SK-N-SH (cell line): ENCODE results near the gene C11orf71. TPM values are rescaled to one million over a fixed set of nuclear protein-coding genes. Genes with fewer than 3 reads are reported as not detected.

Source experiments
- CTCF ChIA-PET: fragments of 300-600, 350-600 bp; formaldehyde crosslinking; extraction: SDS; loops from one replicate; lab custom pipeline; 2021; lab: Yijun Ruan, JAX
- POLR2A ChIA-PET: fragments of 350-600 bp; sonication (Branson Sonifier 250); formaldehyde crosslinking; extraction: SDS; loops from one replicate; lab custom pipeline; 2020; ENCODE audit warnings: antibody characterized with exemption, inconsistent platforms; lab: Yijun Ruan, JAX
- DNase-seq: peaks from one replicate; pipeline ENCODE4 v3.0.0; 2012
- H2AFZ ChIP-seq: fragments of 200-600 bp; sonication (generic); 2 replicates; pipeline ENCODE4 v1.8.1; 2016; ENCODE audit warnings: antibody characterized with exemption, mild to moderate bottlenecking, low read depth
- H3F3A ChIP-seq: fragments of 200-600 bp; sonication (generic); replicated peaks from 2 replicates; pipeline ENCODE3; 2016; ENCODE audit warnings: antibody characterized with exemption, mild to moderate bottlenecking; ENCODE audit not compliant: insufficient read depth
- H3K27ac ChIP-seq, 2 experiments: fragments of 200-500 bp in 1 of 2; fragments of 200-600 bp in 1 of 2; sonication (Bioruptor generic) in 1 of 2; sonication (generic), shearing (Covaris generic) in 1 of 2; 2 replicates each; pipeline versions ENCODE4 v1.5.1 to v1.6.1; 2014 to 2016; ENCODE audit warnings: low read depth in 2 of 2, inconsistent platforms in 1 of 2, low read length in 1 of 2, mild to moderate bottlenecking in 1 of 2, mixed read lengths in 1 of 2
- H3K27me3 ChIP-seq: fragments of 200-600 bp; sonication (generic), shearing (Covaris generic); 2 replicates; pipeline ENCODE4 v1.6.1; 2016; ENCODE audit warnings: mixed run types; ENCODE audit not compliant: insufficient read depth
- H3K36me3 ChIP-seq, 2 experiments: fragments of 200-500 bp in 1 of 2; fragments of 200-600 bp in 1 of 2; sonication (Bioruptor generic) in 1 of 2; sonication (generic) in 1 of 2; replicated peaks in 1 of 2; 2 replicates each; pipeline versions ENCODE3 to v1.5.1; 2014 to 2016; ENCODE audit warnings: low read length in 1 of 2, mild to moderate bottlenecking in 1 of 2; ENCODE audit not compliant: insufficient read depth in 2 of 2, control insufficient read depth in 1 of 2
- H3K4me1 ChIP-seq, 2 experiments: fragments of 200-500 bp in 1 of 2; fragments of 200-600 bp in 1 of 2; sonication (Bioruptor generic) in 1 of 2; sonication (generic), shearing (Covaris generic) in 1 of 2; 2 replicates each; pipeline versions ENCODE4 v1.5.1 to v1.6.1; 2014 to 2016; ENCODE audit warnings: low read depth in 1 of 2, low read length in 1 of 2, mixed run types in 1 of 2; ENCODE audit not compliant: insufficient read depth in 2 of 2, control insufficient read depth in 1 of 2
- H3K4me2 ChIP-seq: fragments of 200-600 bp; sonication (generic), shearing (Covaris generic); 2 replicates; pipeline ENCODE4 v1.6.1; 2017; ENCODE audit warnings: mixed run types
- H3K4me3 ChIP-seq, 2 experiments: fragments of 200-500 bp in 1 of 2; fragments of 200-600 bp in 1 of 2; sonication (Bioruptor generic) in 1 of 2; sonication (generic), shearing (Covaris generic) in 1 of 2; 2 replicates each; pipeline versions ENCODE4 v1.5.1 to v1.8.1; 2014 to 2016; ENCODE audit warnings: low read depth in 2 of 2, inconsistent platforms in 1 of 2, low read length in 1 of 2, mild to moderate bottlenecking in 1 of 2, mixed read lengths in 1 of 2, moderate library complexity in 1 of 2
- H3K79me2 ChIP-seq: fragments of 200-600 bp; sonication (generic); 2 replicates; pipeline ENCODE4 v1.8.1; 2017; ENCODE audit warnings: mild to moderate bottlenecking; ENCODE audit not compliant: insufficient read depth
- H3K9ac ChIP-seq: fragments of 200-600 bp; sonication (generic); 2 replicates; pipeline ENCODE4 v1.6.1; 2017; ENCODE audit warnings: mixed run types
- H3K9me2 ChIP-seq: fragments of 200-600 bp; sonication (generic); 2 replicates; pipeline ENCODE4 v1.6.1; 2017; ENCODE audit warnings: mixed run types
- H3K9me3 ChIP-seq: fragments of 200-600 bp; sonication (generic); 2 replicates; pipeline ENCODE4 v1.6.1; 2017; ENCODE audit warnings: mixed run types, mild to moderate bottlenecking, moderate library complexity
- H4K20me1 ChIP-seq: fragments of 200-600 bp; sonication (generic); 2 replicates; pipeline ENCODE4 v1.6.1; 2017; ENCODE audit warnings: mild to moderate bottlenecking, mixed run types; ENCODE audit not compliant: insufficient read depth
- CHD2 ChIP-seq: fragments of 150-350 bp; IDR thresholded peaks from 2 replicates; pipeline ENCODE4 v1.6.1; 2018; ENCODE audit warnings: low read length; ENCODE audit not compliant: partially characterized antibody
- EP300 ChIP-seq, 2 experiments: IDR thresholded peaks; 2 replicates each; pipeline versions ENCODE4 v1.4.0 to v1.6.1; 2012; ENCODE audit warnings: borderline replicate concordance in 1 of 2, low read depth in 1 of 2, low read length in 1 of 2
- GABPA ChIP-seq: IDR thresholded peaks from 2 replicates; pipeline ENCODE4 v1.4.0; 2012; ENCODE audit warnings: low read depth, mild to moderate bottlenecking
- JUND ChIP-seq: IDR thresholded peaks from 2 replicates; pipeline ENCODE4 v1.4.0; 2012
- MXI1 ChIP-seq: IDR thresholded peaks from 2 replicates; pipeline ENCODE4 v1.6.1; 2012; ENCODE audit warnings: mild to moderate bottlenecking, low read depth, low read length, improper control_type of control experiment
- NRF1 ChIP-seq: IDR thresholded peaks from 2 replicates; pipeline ENCODE4 v1.6.1; 2012; ENCODE audit warnings: low read depth, mild to moderate bottlenecking, low read length
- POLR2AphosphoS5 ChIP-seq: IDR thresholded peaks from 2 replicates; pipeline ENCODE4 v1.6.1; 2012; ENCODE audit warnings: low read depth, low read length
- RAD21 ChIP-seq: IDR thresholded peaks from 2 replicates; pipeline ENCODE4 v1.6.1; 2012; ENCODE audit warnings: mild to moderate bottlenecking, low read length
- RCOR1 ChIP-seq: fragments of 150-350 bp; IDR thresholded peaks from 2 replicates; pipeline ENCODE4 v1.6.1; 2017; ENCODE audit warnings: antibody characterized with exemption, low read length
- RXRA ChIP-seq: IDR thresholded peaks from 2 replicates; pipeline ENCODE4 v1.4.0; 2012; ENCODE audit warnings: low read depth, mild to moderate bottlenecking, borderline replicate concordance
- SIN3A ChIP-seq: IDR thresholded peaks from 2 replicates; pipeline ENCODE4 v1.6.1; 2012; ENCODE audit warnings: low read depth, mild to moderate bottlenecking, low read length, moderate library complexity, borderline replicate concordance
- SMC3 ChIP-seq: IDR thresholded peaks from 2 replicates; pipeline ENCODE4 v1.6.1; 2012; ENCODE audit warnings: low read depth, low read length, improper control_type of control experiment
- TAF1 ChIP-seq: IDR thresholded peaks from 2 replicates; pipeline ENCODE4 v1.6.1; 2012; ENCODE audit warnings: low read depth, mild to moderate bottlenecking, low read length, moderate library complexity, borderline replicate concordance
- TCF12 ChIP-seq: IDR thresholded peaks from 2 replicates; pipeline ENCODE4 v1.4.0; 2012
- TEAD4 ChIP-seq: IDR thresholded peaks from 2 replicates; pipeline ENCODE4 v1.4.0; 2012; ENCODE audit warnings: mild to moderate bottlenecking, borderline replicate concordance; ENCODE audit not compliant: insufficient read depth
- YY1 ChIP-seq: IDR thresholded peaks from 2 replicates; pipeline ENCODE4 v1.4.0; 2012; ENCODE audit warnings: low read depth, mild to moderate bottlenecking
- WGBS: methylation state at CpG from one replicate; pipeline ENCODE4 v1.1.6; 2017; ENCODE audit warnings: low lambda C conversion rate; 5-methylcytosine and 5-hydroxymethylcytosine counted together
- polyA plus RNA-seq, 3 experiments: library from polyadenylated mRNA; depleted of rRNA; stranded (reverse); fragments of >200 nt; gene quantifications; 2 replicates each; pipeline ENCODE4 v1.2.3, GENCODE V29; 2012
- TF ChIP-seq, protein P1 (sequence below): IDR thresholded peaks from 2 replicates; pipeline ENCODE4 v1.6.1; 2012; ENCODE audit warnings: mild to moderate bottlenecking, low read depth, low read length, moderate library complexity
- TF ChIP-seq, protein P2 (sequence below): fragments of 150-350 bp; IDR thresholded peaks from 2 replicates; pipeline ENCODE4 v1.6.1; 2017; ENCODE audit warnings: antibody characterized with exemption, low read length, low read depth, borderline replicate concordance
- TF ChIP-seq, protein P3 (sequence below): fragments of 200-600 bp; sonication (generic); IDR thresholded peaks from 2 replicates; pipeline ENCODE4 v1.6.1; 2017; ENCODE audit warnings: antibody characterized with exemption, mild to moderate bottlenecking, moderate library complexity
- TF ChIP-seq, protein P4 (sequence below): fragments of 150-350 bp; IDR thresholded peaks from 2 replicates; pipeline ENCODE4 v1.6.1; 2016; ENCODE audit warnings: mild to moderate bottlenecking, low read depth, low read length
- TF ChIP-seq, protein P5 (sequence below): IDR thresholded peaks from 2 replicates; pipeline ENCODE4 v1.4.0; 2012; ENCODE audit warnings: low read depth
- TF ChIP-seq, protein P6 (sequence below): IDR thresholded peaks from 2 replicates; pipeline ENCODE4 v1.4.0; 2012; ENCODE audit warnings: low read depth, borderline replicate concordance

Gene C11orf71
- polyA plus RNA-seq, 1 of the 3 experiments (the other 2 are of a cell fraction), result 7.8 TPM

DNA sequence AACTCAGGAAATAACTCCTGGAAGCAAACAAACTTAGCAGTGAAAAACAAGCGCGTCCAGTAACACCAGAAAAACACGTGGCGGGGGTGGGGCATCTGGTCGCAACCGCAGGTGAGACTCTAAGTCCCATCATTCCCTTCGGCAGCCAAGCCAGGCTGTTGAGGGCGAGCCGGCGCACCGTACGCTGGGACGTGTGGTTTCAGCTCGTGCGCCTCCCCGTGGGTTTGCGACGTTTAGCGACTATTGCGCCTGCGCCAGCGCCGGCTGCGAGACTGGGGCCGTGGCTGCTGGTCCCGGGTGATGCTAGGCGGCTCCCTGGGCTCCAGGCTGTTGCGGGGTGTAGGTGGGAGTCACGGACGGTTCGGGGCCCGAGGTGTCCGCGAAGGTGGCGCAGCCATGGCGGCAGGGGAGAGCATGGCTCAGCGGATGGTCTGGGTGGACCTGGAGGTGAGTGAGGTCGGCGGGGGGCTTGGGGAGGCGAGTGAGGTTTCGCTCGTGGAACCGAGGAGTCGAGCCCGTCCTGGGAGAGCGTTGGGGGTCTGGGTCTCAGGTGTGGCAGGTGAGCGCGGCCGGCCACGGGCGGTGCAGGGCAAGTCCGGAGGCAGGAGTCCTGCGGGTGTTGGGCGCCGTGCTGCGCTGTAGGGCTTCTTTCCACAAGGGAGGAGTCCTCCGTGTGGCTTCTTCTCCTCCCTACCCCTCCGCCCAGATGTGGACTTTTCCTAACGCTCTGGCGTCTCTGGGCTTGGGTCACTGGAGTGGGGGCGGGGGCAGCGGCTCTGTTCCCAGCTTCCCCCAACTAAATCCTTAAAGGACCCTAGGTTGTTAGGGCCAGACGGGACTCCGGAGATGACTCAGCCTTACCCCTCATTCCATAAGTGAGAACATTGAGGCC, 39.2 kb upstream of the C11orf71 start, which contains the start of gene REXO2 (continued):
- TF ChIP-seq, protein P1, sequence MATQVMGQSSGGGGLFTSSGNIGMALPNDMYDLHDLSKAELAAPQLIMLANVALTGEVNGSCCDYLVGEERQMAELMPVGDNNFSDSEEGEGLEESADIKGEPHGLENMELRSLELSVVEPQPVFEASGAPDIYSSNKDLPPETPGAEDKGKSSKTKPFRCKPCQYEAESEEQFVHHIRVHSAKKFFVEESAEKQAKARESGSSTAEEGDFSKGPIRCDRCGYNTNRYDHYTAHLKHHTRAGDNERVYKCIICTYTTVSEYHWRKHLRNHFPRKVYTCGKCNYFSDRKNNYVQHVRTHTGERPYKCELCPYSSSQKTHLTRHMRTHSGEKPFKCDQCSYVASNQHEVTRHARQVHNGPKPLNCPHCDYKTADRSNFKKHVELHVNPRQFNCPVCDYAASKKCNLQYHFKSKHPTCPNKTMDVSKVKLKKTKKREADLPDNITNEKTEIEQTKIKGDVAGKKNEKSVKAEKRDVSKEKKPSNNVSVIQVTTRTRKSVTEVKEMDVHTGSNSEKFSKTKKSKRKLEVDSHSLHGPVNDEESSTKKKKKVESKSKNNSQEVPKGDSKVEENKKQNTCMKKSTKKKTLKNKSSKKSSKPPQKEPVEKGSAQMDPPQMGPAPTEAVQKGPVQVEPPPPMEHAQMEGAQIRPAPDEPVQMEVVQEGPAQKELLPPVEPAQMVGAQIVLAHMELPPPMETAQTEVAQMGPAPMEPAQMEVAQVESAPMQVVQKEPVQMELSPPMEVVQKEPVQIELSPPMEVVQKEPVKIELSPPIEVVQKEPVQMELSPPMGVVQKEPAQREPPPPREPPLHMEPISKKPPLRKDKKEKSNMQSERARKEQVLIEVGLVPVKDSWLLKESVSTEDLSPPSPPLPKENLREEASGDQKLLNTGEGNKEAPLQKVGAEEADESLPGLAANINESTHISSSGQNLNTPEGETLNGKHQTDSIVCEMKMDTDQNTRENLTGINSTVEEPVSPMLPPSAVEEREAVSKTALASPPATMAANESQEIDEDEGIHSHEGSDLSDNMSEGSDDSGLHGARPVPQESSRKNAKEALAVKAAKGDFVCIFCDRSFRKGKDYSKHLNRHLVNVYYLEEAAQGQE, result no peak
- TF ChIP-seq, protein P2, sequence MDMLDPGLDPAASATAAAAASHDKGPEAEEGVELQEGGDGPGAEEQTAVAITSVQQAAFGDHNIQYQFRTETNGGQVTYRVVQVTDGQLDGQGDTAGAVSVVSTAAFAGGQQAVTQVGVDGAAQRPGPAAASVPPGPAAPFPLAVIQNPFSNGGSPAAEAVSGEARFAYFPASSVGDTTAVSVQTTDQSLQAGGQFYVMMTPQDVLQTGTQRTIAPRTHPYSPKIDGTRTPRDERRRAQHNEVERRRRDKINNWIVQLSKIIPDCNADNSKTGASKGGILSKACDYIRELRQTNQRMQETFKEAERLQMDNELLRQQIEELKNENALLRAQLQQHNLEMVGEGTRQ, result no peak

DNA sequence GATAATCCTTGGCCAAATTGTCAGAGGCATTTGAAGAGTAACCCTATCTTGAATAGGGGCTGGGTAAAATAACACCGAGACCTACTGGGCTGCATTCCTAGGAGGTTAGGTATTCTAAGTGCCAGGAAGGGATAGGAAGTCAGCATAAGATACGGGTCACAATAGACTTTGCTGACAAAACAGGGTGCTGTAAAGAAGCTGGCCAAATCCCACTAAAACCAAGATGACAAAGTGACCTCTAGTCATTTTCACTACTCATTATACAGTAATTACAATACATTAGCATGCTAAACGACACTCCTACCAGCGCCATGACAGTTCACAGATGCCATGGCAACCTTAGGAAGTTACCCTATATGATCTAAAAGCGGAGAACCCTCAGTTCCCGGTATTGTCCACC, 38.0 kb upstream of the C11orf71 start:
- DNase-seq, result no peak
- POLR2A ChIA-PET, result no interaction called here
- no peak overlapping the region for H3K4me3 ChIP-seq
- H3K4me2 ChIP-seq, result peak overlapping the region; percentile 86
- H3K9me2 ChIP-seq, result no peaks in the 10 kb centered on the region
- CTCF ChIA-PET, result no interaction called here
- TF ChIP-seq JUND (no peak), YY1 (no peak), TCF12 (no peak), RCOR1 (no peak), TAF1 (no peak), NRF1 (no peak), CHD2 (no peak), RAD21 (no peak), EP300 (IDR thresholded peaks at IDR 0.05; ENCODE audit: borderline replicate concordance in 1 of 2, low read depth in 1 of 2, low read length in 1 of 2) (no peak), POLR2AphosphoS5 (no peak), GABPA (no peak), RXRA (no peak), SIN3A (no peak), MXI1 (no peak), SMC3 (no peak), TEAD4 (no peak)
- TF ChIP-seq, protein P3, sequence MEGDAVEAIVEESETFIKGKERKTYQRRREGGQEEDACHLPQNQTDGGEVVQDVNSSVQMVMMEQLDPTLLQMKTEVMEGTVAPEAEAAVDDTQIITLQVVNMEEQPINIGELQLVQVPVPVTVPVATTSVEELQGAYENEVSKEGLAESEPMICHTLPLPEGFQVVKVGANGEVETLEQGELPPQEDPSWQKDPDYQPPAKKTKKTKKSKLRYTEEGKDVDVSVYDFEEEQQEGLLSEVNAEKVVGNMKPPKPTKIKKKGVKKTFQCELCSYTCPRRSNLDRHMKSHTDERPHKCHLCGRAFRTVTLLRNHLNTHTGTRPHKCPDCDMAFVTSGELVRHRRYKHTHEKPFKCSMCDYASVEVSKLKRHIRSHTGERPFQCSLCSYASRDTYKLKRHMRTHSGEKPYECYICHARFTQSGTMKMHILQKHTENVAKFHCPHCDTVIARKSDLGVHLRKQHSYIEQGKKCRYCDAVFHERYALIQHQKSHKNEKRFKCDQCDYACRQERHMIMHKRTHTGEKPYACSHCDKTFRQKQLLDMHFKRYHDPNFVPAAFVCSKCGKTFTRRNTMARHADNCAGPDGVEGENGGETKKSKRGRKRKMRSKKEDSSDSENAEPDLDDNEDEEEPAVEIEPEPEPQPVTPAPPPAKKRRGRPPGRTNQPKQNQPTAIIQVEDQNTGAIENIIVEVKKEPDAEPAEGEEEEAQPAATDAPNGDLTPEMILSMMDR, result no peak
- TF ChIP-seq, protein P4, sequence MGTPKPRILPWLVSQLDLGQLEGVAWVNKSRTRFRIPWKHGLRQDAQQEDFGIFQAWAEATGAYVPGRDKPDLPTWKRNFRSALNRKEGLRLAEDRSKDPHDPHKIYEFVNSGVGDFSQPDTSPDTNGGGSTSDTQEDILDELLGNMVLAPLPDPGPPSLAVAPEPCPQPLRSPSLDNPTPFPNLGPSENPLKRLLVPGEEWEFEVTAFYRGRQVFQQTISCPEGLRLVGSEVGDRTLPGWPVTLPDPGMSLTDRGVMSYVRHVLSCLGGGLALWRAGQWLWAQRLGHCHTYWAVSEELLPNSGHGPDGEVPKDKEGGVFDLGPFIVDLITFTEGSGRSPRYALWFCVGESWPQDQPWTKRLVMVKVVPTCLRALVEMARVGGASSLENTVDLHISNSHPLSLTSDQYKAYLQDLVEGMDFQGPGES, result no peak
- TF ChIP-seq, protein P5, sequence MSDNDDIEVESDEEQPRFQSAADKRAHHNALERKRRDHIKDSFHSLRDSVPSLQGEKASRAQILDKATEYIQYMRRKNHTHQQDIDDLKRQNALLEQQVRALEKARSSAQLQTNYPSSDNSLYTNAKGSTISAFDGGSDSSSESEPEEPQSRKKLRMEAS, result no peak
- TF ChIP-seq, protein P6, sequence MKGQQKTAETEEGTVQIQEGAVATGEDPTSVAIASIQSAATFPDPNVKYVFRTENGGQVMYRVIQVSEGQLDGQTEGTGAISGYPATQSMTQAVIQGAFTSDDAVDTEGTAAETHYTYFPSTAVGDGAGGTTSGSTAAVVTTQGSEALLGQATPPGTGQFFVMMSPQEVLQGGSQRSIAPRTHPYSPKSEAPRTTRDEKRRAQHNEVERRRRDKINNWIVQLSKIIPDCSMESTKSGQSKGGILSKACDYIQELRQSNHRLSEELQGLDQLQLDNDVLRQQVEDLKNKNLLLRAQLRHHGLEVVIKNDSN, result no peak
- no peaks in the 10 kb centered on the region for H3K27me3 ChIP-seq
- H3K27ac ChIP-seq, result no peak overlapping the region
- peaks cover 3 to 13% of the 10 kb centered on the region in 2 experiments for H3K36me3 ChIP-seq
- peaks cover 12% of the 10 kb centered on the region in 2 experiments; a peak in 3 of 4 replicates for H3K4me1 ChIP-seq
- 75% methylated on average over 6 of the region's 6 CpGs for WGBS
- H4K20me1 ChIP-seq, result no peaks in the 10 kb centered on the region; the same call in 1 of the 2 replicates
- no peak overlapping the region for H3K9ac ChIP-seq
- H2AFZ ChIP-seq, result no peak overlapping the region; the same call in 1 of the 2 replicates
- H3F3A ChIP-seq, result peaks cover 10% of the 10 kb centered on the region
- peaks cover 41% of the 10 kb centered on the region for H3K79me2 ChIP-seq
- no peaks in the 10 kb centered on the region for H3K9me3 ChIP-seq
